Activated CD4-positive, CD25-positive, alpha-beta regulatory T cell treated with anti-CD3 and anti-CD28 coated beads, Interleukin-2, amount 50 U/mL, for 72 hours (primary cell): ENCODE data around the gene MRPL10.

Experiments
- DNase-seq: peaks from one replicate; pipeline ENCODE4 v3.0.0; 2021

The MRPL10 gene

DNA sequence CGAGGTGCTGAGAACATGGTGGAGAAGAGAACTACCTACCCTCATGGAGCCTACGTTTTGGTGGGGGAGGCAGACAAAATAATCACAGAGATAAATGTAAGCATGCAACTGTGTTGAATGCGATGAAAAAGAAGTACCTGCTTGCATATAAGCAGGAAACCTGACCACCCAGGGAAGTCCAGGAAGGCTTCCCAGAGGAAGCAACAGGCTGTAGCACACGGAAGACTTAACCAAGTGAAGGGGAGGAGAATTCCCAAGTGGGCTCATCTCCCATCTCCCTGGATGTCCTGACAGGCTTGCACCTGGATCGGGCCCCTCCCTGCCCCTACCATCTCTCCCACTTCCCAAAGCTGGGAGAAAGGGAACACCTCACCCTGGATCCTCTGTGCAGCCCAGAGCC lies 7.7 kb upstream of the MRPL10 start:
- DNase-seq, result no peak

DNA sequence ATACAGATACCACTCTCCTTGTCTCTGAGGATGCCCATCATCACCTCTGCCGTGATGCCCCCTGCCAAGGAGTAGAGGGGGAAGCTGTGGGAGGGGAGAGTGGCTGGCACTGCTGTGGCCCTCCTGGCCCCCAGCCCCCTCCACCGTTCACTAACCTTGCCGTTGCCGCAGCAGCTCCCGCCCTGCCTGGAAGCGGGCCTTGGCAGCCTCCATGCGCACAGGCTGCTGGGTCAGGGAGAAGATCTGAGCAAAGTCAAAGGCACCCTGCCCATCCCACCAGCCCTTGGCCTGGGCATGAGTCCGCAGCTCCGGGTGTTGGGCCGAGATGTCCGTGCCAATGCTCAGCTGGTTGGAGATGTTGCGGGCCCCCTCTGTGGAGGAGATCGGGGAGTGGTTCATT lies 7.3 kb upstream of the MRPL10 start:
- no peak for DNase-seq

DNA sequence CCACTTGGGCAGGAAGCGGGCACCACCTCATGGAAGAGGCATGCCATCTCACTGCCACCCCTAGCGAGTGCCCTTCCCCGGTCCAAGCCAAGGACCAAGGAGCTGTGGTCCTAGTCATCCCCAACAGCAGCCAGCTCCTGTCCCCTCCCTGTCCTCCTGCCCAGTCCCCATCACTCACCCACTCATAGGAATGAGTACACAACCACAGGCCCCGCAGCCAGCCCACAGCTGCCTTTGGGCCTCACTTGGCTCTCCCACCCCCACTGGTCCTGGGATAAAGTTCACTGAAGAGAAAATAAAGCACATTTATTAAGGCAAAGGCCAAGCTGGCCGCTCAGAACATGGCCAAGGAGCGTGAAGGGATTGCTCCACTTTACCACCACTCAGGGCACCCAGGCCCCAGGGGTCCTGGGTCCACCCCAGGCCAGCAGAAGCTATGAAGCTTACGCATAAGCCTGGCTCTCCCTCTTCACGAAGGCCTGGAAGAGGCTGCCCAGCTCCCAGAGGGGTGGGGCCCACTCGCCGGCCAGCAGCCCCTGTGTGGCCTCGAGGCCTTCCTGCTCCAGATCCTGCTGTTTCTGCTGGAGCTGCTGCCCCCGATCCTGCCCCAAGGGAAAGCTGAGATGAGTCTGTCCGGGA lies 6.2 kb upstream of the MRPL10 start:
- DNase-seq, result no peak

DNA sequence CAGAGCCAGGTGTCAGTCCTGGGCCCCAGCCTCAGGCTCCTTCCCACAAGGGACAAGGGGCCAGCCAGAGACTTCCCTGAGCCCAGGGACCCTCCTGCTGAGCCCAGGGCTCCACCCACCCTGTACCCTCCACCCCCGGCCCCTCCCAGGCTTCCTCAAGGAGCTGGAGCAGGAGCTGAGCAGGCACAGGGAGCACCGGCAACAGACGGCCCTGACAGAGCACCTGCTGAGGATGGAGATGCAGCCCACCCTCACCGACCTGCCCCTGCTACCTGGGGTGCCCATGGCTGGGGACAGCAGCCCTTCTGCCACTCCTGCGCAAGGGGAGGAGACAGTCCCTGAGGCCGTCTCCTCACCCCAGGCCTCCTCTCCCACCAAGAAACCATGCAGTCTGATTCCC lies 5.3 kb upstream of the MRPL10 start:
- no peak for DNase-seq

DNA sequence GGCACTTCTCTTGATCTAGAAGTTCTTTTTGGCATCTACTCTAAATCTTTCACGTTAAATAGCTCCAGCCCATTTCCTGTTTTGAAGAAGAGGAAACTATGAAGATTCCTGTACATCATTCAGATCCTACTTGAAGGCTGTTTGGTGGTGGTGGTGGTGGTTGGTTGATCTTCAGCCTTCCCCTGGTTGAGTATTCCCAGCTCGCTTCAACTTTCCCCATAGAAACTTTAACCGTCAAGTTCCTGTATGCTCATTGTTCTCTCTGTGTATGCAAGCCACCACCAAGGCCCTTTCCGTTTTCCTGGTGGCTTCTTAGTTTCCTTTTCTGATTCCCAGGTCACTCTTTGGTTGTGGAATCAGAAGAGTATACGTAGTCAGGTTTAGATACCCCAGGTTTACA lies 3.4 kb upstream of the MRPL10 start:
- no peak for DNase-seq

DNA sequence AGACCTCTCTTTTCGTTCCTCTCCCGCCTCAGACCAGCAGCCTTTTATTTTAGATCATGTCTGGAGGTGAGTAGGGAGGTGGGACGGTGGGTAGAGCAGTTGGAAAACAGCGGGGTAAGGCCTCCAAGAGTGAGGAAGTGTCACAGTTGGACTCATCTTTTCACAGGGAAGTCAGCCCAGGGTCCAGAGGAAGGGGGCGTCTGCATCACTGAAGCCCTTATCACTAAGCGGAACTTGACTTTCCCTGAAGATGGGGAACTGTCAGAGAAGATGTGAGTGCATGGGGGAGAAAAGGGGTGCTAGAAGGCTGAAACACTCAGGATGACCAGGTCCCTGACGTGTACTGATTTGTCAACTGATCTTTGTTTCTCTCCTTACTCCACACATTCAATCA lies 590 bp upstream of the MRPL10 start:
- DNase-seq, result no peak

DNA sequence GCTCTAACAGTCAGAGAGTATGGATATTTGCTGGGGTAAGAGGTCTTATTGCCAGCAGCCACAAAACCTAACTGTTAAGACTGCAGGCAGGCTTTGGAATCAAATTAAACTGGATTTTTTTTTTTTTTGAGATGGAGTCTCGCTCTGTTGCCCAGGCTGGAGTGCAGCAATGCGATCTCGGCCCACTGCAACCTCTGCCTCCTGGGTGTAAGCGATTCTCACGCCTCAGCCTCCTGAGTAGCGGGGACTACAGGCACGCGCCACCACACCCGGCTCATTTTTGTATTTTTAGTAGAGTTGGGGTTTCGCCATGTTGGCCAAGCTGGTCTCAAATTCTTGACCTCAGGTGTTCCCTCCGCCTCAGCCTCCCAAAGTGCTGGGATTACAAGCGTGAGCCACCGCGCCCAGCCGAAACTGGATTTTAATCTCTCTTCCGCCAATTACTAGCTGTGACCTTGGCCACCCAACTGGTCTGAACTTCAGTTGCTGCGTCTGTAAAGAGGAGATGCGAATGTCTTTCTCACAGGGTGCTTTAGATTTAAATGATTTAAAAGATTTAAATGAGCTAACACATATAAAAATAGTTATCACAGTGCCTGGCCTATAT lies 842 bp downstream of the MRPL10 start:
- DNase-seq, result no peak

DNA sequence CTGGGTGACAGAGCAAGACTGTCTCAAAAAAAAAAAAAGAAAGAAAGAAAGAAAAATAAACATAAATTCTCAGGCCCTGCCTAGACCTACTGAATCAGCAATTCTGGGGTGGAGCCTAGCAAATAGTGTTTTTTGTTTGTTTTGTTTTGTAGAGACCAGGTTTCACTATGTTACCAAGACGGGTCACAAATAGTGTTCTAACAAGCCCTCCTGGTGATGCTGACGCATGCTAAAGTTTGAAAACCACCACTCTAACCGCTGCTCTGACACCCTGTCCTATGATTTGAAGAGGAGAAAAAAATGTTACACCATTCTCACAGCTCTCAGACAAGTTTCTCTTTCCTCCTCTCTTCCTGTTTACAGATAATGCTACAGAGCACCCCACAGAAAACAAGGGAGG lies 1.5 kb downstream of the MRPL10 start:
- no peak for DNase-seq

DNA sequence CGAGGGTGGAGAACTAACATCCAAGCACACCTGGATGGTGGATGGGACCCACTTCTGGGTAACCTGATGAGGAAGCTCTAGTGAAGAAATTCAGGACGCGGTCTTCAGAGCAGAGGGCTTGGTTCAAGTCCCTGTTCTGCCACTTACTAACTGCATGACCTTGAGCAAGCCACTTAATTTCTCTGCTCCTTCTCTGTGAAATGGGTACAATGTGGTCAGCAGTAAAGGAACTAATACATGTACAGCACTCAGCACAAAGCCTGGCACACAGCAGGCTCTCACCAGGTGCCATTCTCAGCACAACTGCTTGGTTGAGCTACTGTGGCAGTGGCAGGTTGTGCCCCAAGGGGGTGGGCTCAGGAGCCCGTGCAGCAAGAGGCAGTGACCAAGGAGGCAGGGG lies 7.8 kb downstream of the MRPL10 start:
- no peak for DNase-seq

DNA sequence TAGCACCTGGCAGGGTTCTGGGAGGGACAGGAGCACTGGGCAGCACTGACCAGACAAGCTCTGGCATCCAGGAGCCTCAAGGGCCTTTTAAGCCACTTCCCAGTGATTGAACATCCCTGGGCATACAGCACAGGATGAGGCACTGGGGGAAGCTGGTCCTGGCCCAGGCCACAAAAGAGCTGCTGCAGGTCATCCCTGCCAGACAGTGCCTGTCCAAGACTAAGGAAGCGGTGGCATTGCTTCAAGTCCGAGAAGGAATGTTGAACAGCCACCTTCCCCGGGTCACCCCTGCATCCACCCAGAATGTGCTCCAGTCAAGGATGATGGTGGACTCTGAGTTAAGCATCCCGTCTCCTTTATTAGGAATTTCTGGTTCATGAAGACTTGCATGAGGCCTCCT lies 8.6 kb downstream of the MRPL10 start:
- no peak for DNase-seq

DNA sequence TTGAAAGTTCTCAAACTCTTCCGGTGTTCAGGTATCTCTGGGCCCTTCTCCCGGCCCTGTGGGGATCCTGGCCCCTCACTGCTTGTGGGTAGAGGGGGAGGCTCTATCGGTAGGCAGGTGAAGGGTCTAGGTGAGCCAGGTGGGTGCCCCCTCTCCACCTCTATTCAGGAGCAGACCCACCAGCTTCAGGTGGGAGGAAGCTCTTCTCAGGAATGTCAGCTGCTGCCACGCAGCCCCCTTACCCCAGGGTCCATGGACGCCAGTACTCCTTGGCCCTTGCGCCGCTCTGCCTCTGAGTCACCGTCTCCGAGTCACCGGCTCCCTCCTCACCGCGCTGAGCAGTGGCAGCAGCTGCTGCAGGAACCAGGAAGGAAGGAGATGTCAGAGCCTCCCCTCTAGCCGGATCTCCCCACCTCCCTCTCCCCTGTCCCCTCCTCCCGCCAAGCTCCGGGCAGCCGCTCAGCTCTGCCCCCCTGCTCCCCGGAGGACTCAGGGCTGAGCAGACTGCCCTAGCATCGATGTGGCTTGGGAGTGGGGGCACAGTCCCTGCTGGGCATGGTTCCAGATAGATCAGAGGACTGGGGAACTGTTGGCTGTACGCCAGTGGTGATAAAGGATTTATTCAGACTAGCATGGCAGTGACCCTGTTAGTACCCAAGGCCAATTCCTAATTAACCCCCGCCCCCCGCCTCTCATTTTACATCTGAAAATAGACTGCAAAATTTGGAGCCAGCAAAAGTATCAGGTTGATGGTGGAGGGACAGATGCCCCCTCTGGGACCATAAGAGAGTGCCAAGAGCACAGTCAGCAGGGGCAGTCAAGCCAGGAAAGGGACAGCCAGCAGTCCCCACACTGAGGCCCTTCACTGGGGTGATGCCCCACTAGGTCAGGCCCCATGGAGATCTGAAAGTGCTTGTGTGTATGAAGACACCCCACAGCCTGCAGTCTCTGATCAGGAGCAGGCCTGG lies 9.6 kb downstream of the MRPL10 start, which contains the start of gene OSBPL7:
OSBPL7 (minus strand) TSS at position 371 of the 968 bp plus-strand sequence. CDS start 1,516 bp downstream, outside the sequence.
- peak; percentile 71 for DNase-seq

DNA sequence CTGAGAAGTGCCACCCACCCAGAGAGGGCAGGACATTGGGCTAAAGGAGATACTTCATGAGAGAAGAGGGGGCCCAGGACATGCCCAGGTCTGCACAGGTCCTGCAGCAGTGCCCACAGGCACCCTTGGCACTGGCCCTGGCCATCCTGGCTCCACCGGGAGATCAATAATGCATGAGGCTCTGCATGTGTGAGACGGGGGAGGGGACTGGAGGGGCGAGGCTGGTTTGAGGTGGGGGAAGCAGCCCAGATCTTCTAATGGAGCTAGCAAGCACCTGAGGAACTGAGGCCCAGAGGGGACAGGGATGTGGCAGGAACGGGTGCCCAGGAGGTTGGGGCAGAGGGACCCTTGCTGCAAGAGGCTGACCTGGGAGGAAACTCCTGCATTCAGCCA lies 10.3 kb downstream of the MRPL10 start:
- no peak for DNase-seq

DNA sequence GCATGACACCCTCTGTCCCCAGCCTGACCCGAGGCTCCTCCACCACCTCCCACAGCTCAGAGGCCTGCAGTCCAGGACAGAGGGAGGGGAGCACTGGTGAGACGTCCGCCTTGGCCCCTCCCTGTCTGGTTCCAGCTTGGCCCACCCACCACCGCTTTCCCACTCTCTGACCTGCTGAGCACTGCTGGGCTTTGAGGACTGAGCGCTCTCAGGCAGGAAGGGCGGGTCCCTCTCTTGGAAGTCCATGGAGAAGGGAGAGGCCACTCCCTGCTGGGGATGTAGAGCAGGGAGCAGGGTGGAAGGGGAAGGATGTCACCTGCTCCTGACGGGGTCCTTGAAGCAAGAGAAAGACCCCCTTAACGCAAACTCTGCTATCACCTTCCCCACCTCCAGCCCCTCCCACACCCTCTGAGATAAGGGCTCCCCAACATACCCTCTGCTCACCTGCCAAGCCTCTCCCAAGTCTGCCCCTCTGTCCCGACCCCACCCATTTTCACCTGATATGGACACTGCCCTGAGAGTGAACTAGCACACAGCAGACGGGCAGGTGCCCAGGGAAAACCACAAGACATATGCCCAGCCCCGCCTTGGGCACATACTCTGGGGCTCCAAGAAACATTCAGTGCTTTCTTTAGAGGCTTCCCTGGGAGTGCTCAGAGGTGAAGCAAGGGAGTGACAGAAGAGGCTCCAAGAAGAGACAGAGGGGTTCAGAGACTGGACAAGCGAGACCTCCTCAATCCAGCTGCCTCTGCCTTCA lies 11.1 kb downstream of the MRPL10 start:
- DNase-seq, result no peak

DNA sequence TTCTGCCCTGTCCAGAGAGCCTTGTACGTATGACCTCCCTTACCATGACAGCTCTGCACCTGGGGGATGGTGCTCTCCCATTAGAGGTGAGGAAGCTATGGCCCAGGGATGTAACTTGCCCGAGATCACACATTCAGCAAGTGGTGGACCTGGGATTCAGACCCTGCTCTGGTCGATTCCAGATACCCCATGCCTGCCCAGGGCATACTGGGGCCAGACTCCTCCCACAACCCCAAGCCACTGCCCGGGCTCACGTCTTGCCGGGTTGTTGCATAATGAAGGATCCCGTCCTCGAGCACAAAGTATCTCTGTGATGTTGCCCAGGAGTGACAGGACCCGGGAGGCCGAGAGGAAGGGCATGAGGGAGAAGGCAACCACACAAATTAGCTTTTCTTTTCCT lies 11.9 kb downstream of the MRPL10 start:
- DNase-seq, result no peak

DNA sequence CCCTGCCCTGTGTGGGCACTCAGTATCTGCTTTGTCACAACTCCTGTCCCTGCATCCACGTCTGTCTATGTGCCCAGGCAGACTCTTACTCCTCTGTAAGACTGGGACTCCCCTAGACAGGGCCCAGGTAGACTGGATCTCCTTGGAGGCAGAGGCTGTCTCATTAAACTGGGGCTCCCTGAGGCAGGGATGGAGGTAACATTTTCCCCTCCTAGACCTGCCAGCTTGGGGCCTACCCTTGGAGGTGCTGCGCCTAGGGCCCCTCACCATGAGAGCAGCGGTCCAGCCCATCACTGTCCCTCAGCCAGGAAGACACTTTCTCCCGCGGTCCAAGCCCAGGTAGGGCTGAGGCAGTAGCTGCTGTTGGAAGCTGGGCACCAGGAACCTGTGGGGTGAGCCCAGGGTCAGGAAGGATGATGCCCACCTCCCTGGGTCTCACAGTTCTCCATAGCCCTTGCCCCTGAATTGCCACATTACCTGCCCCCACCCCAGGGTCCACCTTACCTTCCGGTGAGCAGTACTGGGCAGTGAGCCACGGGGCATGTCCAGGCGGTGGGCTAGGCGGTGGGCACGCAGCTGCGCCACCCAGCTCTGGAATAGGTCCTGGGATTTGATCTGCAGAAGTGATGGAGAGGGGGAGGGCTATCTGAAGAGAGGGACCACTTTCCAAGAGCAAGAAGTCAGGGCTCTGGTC lies 13.2 kb downstream of the MRPL10 start:
- DNase-seq, result no peak

DNA sequence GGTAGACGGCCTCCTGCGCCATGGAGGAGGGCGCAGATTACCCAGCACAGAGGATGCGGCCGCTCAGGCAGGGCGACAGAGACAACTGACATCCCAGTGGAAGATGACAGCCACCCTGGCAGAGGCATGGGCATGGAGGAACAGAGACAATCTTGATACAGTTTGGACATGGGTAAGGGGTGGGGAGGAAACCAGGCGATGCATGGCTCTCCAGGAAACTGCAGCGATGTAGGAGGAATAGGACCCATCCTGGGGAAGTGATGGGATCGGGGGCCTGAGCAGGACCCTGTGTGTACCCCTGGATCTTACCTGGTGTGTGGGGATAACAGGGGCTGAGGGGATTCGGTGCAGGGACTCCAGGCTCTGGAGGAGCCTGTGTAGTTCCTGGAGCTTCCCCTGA lies 14.4 kb downstream of the MRPL10 start:
- DNase-seq, result no peak

DNA sequence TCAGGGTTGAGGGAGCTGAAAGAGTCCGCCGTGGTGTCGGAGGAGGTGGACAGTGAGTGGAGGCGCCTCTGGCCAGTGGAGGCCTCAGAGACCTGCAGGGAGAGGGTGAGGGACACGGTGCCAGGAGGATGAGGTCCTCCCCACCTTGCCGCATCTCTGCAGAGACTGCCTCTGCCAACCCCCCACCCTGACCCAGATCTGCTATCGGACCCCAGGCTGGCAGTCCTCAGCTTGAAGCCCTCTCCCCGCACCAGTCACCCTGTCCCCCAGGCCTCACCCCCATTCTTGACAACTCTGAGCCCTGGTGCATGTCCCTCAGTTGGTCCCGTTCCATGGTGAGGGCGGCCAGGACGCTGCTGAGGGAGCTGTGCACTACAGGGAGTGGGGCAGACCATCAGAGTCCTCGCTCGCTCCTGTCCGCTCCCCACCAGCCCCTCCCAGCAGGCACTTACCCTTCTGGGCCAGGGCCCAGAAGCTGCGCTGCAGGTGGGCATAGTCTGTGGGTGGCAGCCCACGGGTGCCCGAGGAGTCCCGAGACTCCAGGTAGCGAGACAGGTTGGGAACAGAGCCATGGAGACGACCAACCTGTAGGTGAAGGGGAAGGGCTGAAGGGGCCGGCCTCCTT lies 15.1 kb downstream of the MRPL10 start:
- no peak for DNase-seq

DNA sequence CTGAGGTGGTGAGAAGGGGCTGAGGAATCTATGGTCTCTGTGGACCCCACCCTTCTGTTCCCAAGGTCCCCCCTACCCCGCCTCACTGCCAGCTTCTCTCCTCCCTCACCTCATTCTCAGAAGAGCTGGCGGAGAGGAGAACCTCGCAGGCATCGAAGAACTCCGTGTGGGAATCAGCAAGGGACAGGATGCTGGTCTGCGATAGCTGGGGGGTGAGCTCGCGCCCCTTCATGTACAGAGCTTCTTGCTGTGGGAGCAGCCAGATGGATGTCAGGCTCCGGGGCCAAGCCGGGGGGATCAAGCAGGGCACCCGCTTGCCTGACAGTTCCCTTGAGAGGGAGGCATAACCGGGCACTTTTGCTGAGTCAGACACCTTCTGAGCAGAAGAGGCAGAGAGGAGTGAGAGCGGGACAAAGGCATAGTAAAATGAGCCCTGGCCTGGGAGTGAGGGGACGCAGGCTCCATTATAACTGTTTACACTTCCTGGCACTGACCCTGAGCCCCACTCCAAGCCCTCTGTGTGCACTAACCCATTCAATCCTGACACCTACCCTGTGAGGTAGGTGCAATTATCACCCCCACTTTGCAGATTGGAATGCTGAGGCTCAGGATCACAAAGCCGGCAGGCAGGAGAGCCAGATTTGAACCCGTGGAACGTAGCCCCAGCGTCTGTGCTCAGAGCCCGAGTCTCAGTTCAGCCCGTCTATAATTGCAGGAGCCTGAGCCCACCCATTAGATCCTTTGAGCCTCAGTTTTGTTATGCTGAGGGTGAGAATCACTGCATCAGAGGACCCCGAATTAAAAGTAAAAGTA lies 16.0 kb downstream of the MRPL10 start:
- DNase-seq, result no peak

DNA sequence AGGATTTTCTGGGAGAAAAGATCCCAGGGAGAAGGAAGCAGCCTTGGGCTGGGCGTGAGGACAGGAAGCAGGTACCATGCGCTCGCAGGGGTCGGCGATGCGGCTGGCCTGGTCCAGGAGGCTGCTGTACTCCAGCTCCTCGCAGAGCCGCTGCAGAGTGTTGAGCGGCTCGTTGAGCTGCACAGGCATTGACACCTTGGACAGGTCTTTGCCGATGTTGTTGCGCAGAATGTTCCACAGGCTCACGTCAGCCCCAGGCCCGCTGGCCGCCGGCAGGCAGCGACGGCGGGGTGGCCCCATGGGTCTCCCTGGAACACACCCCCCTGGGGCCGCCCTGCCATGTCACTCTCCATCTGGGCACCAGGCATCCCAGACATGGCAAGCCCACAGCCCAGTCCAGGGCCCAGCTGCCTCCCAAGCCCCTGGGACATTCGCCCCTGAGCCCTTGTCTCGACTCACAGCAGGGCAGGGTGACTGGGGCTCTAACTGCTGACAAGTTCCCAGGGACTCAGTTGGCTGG lies 17.8 kb downstream of the MRPL10 start:
- DNase-seq, result peak; percentile 18

DNA sequence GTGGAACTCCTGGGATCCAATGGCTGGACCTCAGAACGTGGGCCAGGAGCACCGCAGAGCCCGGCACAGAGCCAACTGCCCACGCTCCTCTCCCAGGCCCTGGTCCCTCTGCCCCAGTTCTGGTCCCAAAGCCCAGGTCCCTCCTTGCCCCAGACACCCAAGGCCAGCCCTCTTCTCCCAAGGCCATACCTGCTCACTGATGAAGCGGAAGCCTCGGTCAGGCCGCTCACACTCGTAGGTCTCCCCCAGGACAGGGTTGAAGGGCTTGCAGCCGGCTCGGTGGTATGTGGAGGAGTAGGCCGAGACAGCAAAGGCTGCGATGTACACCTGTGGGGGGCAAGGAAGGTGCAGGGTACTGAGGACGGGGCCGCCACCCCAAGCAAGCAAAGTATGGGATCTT lies 18.3 kb downstream of the MRPL10 start:
- DNase-seq, result no peak
